Sigmoid colon (tissue), 3 donors: ENCODE data around the gene BCL2L12.

Experiments used
- POLR2A ChIP-seq, 2 donors: fragments of 450-650 bp; IDR thresholded peaks; one replicate each; pipeline ENCODE4 v1.6.1; 2016; ENCODE audit warnings: antibody characterized with exemption in 2 of 2, mild to moderate bottlenecking in 2 of 2, moderate library complexity in 2 of 2
- TF ChIP-seq, protein P1 (sequence below), 4 experiments: fragments of 450-650 bp in 3 of 4; fragments of 200-600 bp in 1 of 4; IDR thresholded peaks; one replicate each; pipeline ENCODE4 v1.5.1; 2016 to 2019; ENCODE audit warnings: antibody characterized with exemption in 4 of 4, mild to moderate bottlenecking in 3 of 4, moderate library complexity in 2 of 4

DNA sequence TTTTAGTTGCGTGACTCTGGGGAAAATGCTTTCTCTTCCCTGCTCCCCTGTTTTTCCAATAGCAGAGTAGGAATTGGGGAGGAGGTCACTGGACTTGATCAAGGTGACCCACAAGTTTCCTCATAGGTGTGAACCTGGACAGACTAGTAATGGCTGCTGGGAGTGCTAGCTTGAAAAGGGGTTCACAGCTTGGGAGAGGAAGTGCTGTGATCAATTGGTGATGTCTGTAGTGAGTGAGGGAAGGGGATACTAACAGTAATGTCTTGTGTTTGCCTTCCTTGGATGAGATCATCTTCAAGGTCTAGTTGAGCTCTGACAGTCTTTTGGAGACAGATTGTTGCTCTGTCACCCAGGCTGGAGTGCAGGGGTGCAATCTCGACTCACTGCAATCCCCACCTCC lies 1.7 kb downstream of the BCL2L12 start:
- TF ChIP-seq, protein P1, sequence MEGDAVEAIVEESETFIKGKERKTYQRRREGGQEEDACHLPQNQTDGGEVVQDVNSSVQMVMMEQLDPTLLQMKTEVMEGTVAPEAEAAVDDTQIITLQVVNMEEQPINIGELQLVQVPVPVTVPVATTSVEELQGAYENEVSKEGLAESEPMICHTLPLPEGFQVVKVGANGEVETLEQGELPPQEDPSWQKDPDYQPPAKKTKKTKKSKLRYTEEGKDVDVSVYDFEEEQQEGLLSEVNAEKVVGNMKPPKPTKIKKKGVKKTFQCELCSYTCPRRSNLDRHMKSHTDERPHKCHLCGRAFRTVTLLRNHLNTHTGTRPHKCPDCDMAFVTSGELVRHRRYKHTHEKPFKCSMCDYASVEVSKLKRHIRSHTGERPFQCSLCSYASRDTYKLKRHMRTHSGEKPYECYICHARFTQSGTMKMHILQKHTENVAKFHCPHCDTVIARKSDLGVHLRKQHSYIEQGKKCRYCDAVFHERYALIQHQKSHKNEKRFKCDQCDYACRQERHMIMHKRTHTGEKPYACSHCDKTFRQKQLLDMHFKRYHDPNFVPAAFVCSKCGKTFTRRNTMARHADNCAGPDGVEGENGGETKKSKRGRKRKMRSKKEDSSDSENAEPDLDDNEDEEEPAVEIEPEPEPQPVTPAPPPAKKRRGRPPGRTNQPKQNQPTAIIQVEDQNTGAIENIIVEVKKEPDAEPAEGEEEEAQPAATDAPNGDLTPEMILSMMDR (IDR thresholded peaks at IDR 0.05), result no peak
- TF ChIP-seq POLR2A (IDR thresholded peaks at IDR 0.05), result no peak
